Lower leg skin (tissue), 3 donors: Measurements from ENCODE around the gene BIRC6.

Experiments used
- CTCF ChIP-seq, 3 donors: fragments of 450-650 bp; IDR thresholded peaks; one replicate each; pipeline ENCODE4 v1.5.1; 2016; ENCODE audit warnings: antibody characterized with exemption in 3 of 3, mild to moderate bottlenecking in 3 of 3, moderate library complexity in 2 of 3
- POLR2A ChIP-seq, 2 donors: fragments of 450-650 bp; IDR thresholded peaks; one replicate each; pipeline ENCODE4 v1.6.1; 2016 to 2017; ENCODE audit warnings: antibody characterized with exemption in 2 of 2, mild to moderate bottlenecking in 1 of 2, moderate library complexity in 1 of 2

- TF ChIP-seq CTCF (IDR thresholded peaks at IDR 0.05) = no peak
- TF ChIP-seq POLR2A (IDR thresholded peaks at IDR 0.05) = no peak
These were observed 60.8 kb downstream of the BIRC6 start for GRCh38 chr2:32417659-32418058.
